ENCODE results near the gene TRAF3.
A peak's percentile ranks its signal among the peaks of the same experiment; 100 is the strongest.
"Not testable (repeated sequence)": the region's sequence is repeated elsewhere in the genome, so short reads cannot be mapped to it uniquely, and the experiment has no call there.

TRAF3 gene

DNA sequence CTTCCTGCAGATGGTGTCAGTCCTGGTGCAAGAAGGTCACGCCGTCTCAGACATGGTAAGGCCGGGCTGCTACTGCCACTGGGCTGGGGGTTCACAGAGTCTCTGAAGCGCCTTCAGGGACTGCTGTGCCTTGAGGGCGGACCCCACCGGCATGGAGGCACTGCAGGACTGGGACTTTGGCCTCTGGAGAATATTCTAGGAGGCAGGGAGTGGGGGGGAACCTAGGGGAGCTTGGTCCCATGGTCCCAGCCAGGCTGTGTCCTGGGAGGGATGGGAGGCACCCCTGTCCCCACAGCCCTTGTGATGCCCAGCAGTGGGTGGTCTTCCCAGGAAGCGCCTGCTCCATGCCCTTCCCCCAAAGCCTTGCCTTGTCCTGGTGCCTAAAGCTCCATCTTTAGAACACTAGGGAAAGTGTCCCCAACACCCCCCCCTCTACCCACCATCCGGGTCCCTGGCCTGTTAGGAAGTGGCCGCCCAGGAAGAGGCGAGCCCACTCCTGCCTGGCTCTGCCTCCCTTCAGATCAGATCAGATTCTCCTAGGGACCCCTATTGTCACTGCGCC, 146.8 kb downstream of the TRAF3 start:
- TF ChIP-seq POLR2A (IDR thresholded peaks at IDR 0.05; ENCODE audit: low read length) (no peak), GATA1 (IDR thresholded peaks at IDR 0.05; ENCODE audit: low read depth, low read length) (no peak)
- no peak for DNase-seq

DNA sequence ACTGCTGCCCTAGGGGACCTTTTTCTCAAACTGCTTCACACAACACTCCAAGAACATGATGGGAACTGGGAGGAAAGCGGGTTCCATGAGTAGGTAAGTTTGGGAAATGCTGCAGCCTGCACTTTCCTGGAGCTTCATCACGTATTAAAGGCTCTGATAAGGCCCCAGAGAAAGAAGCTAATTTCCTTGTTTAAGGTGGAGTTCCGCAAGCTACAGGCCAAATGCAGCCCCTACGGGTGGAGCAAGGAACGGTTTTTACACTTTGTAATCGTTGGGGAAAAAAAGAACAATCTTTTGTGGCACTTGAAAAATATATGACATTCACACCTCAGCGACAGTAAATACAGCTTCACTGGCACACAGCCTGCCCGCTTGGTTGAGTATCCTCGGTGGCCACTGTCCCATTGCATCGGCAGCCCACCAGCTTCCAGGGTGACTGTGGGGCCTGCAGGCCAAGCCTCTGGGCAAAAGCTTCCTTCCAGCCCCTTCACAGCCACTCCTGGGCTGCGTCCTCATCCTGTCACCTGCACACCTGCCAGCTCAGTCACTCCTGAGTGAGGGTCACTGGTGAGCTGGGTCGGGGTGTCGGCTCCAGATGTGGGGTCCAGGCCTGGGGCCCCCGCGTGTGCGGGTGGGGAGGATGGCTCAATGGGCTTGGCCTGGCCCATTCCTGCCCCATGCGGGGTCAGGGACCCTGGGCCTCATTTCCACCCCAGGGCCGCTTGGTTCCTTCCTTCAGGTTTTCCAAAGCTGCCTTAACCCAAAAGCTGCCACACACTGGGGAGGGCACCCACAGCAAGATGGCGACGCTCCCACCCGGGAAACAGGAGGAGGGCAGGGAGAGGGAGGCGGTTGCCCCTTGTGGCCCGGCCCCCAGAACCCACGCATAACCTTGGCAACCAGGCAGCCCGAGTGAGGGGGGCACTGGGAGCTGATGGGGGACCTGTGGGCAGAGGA, 147.7 kb downstream of the TRAF3 start:
- no peak for DNase-seq
- no peak for TF ChIP-seq GATA1 (IDR thresholded peaks at IDR 0.05; ENCODE audit: low read depth, low read length)
- TF ChIP-seq POLR2A (IDR thresholded peaks at IDR 0.05; ENCODE audit: low read length) = no peak

DNA sequence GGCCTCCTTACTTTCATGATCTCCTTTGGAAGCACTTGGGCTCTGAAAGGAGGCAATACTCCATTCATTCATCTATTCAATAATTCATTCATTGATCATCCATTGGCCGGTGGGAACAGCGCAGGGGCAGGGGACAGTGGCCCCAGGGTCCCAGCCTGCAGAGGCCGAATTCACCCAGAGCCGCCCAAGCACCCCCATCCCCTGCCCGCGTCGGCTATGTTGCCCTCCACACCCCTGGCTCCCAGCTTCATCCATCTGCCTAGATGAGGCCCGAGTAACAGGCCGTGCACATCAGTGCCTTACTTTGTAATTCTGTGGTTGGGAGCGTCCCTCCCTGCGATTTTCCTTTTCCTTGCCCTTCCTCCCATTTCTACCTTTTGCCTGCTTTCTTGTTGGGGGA, 148.4 kb downstream of the TRAF3 start:
- no peak for DNase-seq
- TF ChIP-seq POLR2A (IDR thresholded peaks at IDR 0.05; ENCODE audit: low read length) (no peak), GATA1 (IDR thresholded peaks at IDR 0.05; ENCODE audit: low read depth, low read length) (no peak)

GRCh38 chr14:102926104-102926503, 148.9 kb downstream of the TRAF3 start:
- DNase-seq = no peak
- no peak for TF ChIP-seq GATA1 (IDR thresholded peaks at IDR 0.05; ENCODE audit: low read depth, low read length)
- TF ChIP-seq POLR2A (IDR thresholded peaks at IDR 0.05; ENCODE audit: low read length) = no peak

DNA sequence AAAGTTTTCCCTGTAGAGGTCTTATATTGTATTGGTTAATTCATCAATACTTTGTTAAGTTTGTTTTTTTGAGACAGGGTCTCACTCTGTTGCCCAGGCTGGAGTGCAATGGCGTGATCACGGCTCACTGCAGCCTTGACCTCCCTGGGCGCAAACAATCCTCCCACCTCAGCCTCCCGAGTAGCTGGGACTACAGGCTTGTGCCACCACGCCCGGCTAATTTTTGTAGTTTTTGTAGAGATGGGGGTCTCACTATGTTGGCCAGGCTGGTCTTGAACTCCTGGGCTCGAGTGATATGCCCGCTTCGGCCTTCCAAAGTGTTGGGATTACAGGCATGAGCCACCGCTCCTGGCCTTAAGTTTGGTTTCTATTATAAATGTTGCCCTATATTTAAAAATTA, 149.6 kb downstream of the TRAF3 start:
- DNase-seq = not testable (repeated sequence)

DNA sequence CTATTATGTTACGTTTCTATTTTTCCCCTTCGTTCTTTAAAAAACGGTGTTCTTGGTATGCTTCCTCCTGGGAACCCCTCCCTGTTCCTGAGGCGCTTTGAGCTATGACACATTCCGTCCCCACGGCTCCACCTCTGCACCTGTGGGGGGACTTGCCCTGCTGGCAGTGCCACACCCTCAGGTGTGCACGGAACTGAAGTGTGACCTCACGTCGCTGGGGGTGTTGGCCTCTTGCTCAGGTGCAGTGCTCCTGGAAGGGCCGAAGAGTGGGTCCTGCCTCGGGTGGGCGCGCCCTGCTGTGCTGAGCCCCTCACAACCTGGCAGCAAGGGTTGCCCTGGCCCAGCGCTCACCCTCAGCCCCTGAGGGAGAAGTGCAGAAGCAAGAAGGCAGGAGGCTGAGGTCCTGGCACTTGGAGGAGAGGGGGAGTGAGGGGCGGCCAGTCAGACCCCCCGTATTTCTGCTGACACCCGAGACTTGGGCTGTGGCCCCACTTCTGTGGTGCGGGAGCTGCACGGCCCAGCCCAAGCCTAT, 150.2 kb downstream of the TRAF3 start:
- TF ChIP-seq POLR2A (IDR thresholded peaks at IDR 0.05; ENCODE audit: low read length) (no peak), GATA1 (IDR thresholded peaks at IDR 0.05; ENCODE audit: low read depth, low read length) (no peak)
- DNase-seq = no peak

- TF ChIP-seq POLR2A (IDR thresholded peaks at IDR 0.05; ENCODE audit: low read length) (no peak), GATA1 (IDR thresholded peaks at IDR 0.05; ENCODE audit: low read depth, low read length) (no peak)
- no peak for DNase-seq
Observed at GRCh38 chr14:102927878-102928411, 150.7 kb downstream of the TRAF3 start.

DNA sequence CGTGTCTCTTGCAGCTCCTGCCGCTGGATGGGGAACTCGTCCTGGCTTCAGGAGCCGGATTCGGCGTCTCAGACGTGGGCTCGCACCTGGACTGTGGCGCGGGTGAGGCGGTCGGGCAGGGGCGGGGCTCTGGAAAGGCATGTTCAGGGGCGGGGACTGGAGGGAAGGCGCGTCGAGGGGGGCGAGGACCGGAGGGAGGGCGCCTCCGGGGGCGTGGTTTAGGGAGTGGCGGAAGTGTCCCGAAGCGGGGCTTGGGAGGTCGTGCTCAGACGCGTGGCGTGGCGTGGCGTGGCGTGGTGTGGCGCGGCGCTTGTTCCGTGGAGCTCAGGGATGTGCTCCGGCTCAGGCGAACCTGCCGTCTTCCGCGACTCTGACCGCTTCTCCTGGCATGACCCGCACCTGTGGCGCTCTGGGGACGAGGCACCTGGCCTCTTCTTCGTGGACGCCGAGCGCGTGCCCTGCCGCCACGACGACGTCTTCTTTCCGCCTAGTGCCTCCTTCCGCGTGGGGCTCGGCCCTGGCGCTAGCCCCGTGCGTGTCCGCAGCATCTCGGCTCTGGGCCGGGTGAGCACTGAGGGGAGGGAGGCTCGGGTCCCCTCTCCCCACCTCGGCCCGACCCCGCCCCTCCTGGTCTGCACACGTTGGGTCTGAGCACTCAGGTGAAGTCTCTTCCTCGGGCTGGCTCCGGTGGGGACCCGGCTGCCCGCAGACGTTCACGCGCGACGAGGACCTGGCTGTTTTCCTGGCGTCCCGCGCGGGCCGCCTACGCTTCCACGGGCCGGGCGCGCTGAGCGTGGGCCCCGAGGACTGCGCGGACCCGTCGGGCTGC, 151.4 kb downstream of the TRAF3 start:
- no peak for TF ChIP-seq GATA1 (IDR thresholded peaks at IDR 0.05; ENCODE audit: low read depth, low read length)
- TF ChIP-seq POLR2A (IDR thresholded peaks at IDR 0.05; ENCODE audit: low read length) = no peak
- peak; percentile 70 to 75 for DNase-seq

- no peak for TF ChIP-seq GATA1 (IDR thresholded peaks at IDR 0.05; ENCODE audit: low read depth, low read length)
- no peak for TF ChIP-seq POLR2A (IDR thresholded peaks at IDR 0.05; ENCODE audit: low read length)
- no peak for DNase-seq
Observed at GRCh38 chr14:102929241-102930137, 152.2 kb downstream of the TRAF3 start.

DNA sequence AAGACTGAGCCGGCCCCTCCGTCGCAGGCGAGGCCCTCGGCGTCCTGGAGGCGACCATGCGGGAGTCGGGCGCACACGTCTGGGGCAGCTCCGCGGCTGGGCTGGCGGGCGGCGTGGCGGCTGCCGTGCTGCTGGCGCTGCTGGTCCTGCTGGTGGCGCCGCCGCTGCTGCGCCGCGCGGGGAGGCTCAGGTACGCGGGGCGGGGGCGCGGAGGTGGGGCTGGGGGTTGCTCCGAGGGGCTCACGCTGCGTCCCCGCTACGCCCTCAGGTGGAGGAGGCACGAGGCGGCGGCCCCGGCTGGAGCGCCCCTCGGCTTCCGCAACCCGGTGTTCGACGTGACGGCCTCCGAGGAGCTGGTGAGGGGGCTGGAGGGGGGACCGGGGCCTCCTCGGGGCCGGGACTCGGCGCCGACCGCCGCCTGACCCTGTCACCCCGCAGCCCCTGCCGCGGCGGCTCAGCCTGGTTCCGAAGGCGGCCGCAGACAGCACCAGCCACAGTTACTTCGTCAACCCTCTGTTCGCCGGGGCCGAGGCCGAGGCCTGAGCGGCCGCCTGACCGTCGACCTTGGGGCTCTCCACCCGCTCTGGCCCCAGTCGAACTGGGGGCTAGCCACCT, 153.0 kb downstream of the TRAF3 start:
- TF ChIP-seq POLR2A (IDR thresholded peaks at IDR 0.05; ENCODE audit: low read length) = no peak
- TF ChIP-seq GATA1 (IDR thresholded peaks at IDR 0.05; ENCODE audit: low read depth, low read length) = no peak
- DNase-seq = no peak

GRCh38 chr14:102930753-102931579, 153.7 kb downstream of the TRAF3 start:
- TF ChIP-seq POLR2A (IDR thresholded peaks at IDR 0.05; ENCODE audit: low read length) (no peak), GATA1 (IDR thresholded peaks at IDR 0.05; ENCODE audit: low read depth, low read length) (no peak)
- no peak for DNase-seq
